GM12892 (cell line): ENCODE results near the gene ADAM15.

Source experiments
- DNase-seq: peaks from one replicate; pipeline ENCODE4 v3.0.0; 2011; ENCODE audit not compliant: insufficient read length
- FAIRE-seq: peaks from 2 replicates; lab custom pipeline; 2011; peaks lifted over from hg19 to GRCh38; lab: Jason Lieb, UNC
- POLR2A ChIP-seq: IDR thresholded peaks from 2 replicates; pipeline ENCODE4 v1.6.1; 2011; ENCODE audit warnings: low read depth, low read length, control low read depth
- POLR2AphosphoS5 ChIP-seq: IDR thresholded peaks from 2 replicates; pipeline ENCODE4 v1.6.1; 2011; ENCODE audit warnings: low read depth, low read length, control low read depth
- TAF1 ChIP-seq: IDR thresholded peaks from 2 replicates; pipeline ENCODE4 v1.6.1; 2011; ENCODE audit warnings: low read depth, mild to moderate bottlenecking, control low read depth, low read length, borderline replicate concordance

The ADAM15 gene

DNA sequence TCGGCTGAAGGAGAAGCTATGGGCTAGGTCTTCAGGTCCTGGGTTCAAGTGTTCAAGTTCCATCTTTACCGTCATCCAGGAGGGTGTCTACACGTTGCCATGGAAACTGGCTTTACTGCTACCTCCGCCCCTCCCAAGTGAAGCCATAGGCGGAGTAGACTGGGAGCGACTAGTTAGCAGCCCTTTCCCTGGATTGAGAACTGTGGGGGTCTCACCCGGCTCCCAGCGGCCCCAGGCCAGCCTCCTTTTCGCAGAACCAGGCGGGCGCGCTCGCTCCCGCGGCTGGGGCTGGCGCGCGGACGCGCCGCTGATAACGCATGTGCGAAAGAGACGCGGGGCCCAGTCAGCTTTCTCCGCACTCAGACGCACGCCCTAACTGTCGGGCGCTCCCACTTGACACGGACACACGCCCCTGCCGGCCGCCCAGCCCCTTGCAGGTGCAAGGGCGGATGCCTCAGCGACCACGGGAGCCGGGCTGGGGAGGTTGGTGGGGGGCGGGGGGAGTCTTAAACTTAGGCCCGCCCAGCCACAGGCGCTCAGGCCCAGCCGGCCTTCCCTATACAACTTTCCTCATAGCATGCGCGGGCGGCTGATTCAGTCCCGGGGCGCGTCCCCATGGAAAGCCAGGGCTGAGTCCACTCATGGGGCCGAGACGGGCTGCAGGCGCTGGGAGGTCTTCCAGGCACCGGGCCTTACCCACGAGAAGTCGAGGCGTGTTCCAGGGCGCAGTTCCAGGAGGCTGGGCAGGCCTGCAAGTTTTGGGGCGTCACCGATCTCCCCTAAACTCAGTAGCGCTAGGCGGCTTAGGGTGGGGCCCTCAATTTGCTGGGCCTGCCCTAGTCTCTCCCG, 19.8 kb downstream of the ADAM15 start:
- FAIRE-seq (peak; percentile 21), DNase-seq (peak; percentile 81)
- no peak for TF ChIP-seq POLR2A
- no peak for TF ChIP-seq POLR2AphosphoS5
- no peak for TF ChIP-seq TAF1

DNA sequence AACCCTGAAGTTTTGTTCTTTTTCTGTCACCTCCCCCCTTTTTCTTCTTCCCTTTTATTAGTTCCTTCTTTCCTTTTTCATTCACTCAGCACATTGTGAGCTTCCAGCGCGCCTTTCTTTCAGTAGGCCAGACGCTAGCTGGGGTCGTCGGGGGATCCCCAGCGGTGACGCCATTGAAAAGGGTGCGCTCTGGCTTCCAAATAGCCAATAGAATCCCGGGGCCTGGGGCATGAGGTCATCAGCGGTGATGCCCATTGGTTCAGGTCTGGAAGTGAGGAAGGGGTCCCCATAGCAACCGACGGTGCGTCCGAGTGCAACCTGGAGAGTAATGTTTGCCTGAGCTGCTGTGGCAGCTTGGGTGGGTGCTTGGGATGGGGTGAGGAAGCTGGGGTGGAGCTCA, 20.6 kb downstream of the ADAM15 start:
- no peak for FAIRE-seq

GRCh38 chr1:155072531-155073289, 21.6 kb downstream of the ADAM15 start:
- no peak for FAIRE-seq

More for the DNA sequence above, 20.6 kb downstream of the ADAM15 start:
- no peak for DNase-seq
- TF ChIP-seq TAF1 (no peak), POLR2AphosphoS5 (no peak), POLR2A (no peak)

DNA sequence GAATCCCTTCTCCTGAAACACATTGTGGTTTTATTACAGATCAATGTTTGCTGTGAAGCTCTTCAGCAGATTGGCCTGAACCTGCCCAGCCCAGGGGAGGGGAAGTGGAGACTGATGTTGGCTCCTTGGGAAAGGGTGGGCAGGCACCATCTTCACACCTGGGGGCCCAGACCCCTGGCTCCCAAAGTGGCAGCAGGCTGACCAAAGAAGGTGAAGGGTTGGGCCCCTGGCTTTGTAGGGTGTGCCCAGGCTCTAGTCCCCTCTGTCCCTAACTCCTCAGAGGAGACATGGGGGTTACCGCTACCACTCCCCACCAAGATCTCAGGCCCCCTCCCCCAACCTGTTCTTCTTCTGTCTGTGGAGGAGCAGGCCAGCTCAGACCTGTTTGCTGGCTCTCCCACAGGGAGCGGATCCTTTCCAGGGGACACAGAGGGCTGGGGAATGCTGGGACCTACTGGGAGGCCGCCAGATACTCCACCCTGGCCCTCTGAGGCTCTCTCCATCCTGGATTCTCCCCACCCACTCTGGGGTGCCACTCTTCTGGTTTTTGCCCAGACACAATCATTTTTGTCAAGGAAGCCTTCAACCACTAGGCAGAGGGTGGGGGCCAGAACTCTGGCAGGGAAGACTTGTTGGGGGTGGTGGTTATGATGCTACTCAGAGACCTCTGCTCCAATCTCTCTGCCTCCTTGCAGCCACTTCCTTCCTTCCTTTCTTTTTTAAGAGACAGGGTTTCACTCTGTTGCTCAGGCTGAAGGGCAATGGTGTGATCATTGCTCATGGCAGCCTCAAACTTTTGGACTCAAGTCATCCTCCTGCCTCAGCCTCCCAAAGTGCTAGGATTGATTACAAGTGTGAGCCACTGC, 22.5 kb downstream of the ADAM15 start:
- FAIRE-seq (no peak), DNase-seq (no peak)
- no peak for TF ChIP-seq TAF1

More at GRCh38 chr1:155072531-155073289, 21.6 kb downstream of the ADAM15 start:
- no peak for DNase-seq
- TF ChIP-seq TAF1, result no peak
- TF ChIP-seq POLR2AphosphoS5, result no peak
- TF ChIP-seq POLR2A, result no peak

- FAIRE-seq, result no peak
- no peak for TF ChIP-seq POLR2A
- no peak for TF ChIP-seq TAF1
- no peak for TF ChIP-seq POLR2AphosphoS5
- DNase-seq, result no peak
Observed at GRCh38 chr1:155075535-155075934, 24.4 kb downstream of the ADAM15 start.

DNA sequence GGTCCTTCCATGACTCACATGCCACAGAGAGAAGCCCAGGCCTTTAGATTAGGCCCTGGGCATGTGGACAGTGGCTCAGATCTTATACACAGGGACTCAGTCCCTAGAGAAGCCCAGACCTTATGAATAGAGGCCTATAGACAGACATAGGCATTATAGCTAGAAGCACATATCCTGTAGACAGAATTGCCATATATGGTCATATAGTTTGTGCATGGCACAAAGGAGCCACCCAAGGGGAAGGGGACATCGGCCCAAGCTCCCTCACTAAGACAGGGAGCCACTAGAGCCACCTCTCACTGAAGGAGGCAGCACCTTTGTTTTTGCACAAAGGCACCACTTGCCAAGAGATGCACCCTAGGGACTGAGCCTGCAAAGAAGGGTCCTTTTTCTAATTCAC, 25.3 kb downstream of the ADAM15 start:
- no peak for DNase-seq
- no peak for TF ChIP-seq POLR2AphosphoS5
- no peak for TF ChIP-seq POLR2A
- no peak for TF ChIP-seq TAF1
- no peak for FAIRE-seq

GRCh38 chr1:155077346-155077745, 26.2 kb downstream of the ADAM15 start:
- FAIRE-seq, result no peak
- DNase-seq, result no peak

GRCh38 chr1:155077758-155078445, 26.8 kb downstream of the ADAM15 start:
- FAIRE-seq (no peak), DNase-seq (no peak)
- TF ChIP-seq TAF1 (no peak), POLR2AphosphoS5 (no peak), POLR2A (no peak)

More at GRCh38 chr1:155077346-155077745, 26.2 kb downstream of the ADAM15 start:
- TF ChIP-seq POLR2A (no peak), TAF1 (no peak), POLR2AphosphoS5 (no peak)

DNA sequence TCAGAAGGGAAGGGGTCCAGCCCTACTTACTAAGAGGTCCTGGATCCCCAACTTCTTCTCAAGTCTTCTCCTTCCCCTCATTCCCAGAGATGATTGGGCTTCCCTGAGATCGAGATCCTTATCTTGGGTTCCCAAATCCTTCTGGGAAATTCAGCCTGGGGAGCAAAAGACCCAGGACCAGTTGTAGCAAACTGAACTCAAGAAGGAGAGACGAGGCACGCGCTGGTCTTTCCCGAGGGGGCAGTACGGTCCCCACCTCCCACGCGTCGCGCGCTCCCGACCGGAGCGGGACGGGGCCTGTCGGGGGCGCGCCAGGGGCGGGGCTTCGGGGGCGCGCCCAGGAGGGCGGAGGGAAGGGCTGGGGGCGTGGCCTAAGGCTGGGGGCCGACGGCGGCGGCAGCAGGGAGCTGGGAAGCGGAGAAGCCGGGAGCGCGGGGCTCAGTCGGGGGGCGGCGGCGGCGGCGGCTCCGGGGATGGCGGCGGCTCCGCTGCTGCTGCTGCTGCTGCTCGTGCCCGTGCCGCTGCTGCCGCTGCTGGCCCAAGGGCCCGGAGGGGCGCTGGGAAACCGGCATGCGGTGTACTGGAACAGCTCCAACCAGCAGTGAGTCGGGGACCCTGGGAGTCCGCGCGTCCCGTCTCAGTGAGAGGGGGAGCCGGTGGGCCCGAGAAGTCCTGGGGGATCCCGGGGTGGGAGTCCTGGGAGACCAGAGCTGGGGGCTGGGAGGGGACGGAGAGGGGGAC, 27.5 kb downstream of the ADAM15 start, which contains the start of gene EFNA3:
TSS of gene EFNA3 (plus strand) at position 369 of the 741 bp plus-strand sequence. CDS start at position 474, 105 bp downstream.
- FAIRE-seq (peak; percentile 73), DNase-seq (peak; percentile 93)
- no peak for TF ChIP-seq POLR2A
- TF ChIP-seq TAF1, result no peak
- no peak for TF ChIP-seq POLR2AphosphoS5

DNA sequence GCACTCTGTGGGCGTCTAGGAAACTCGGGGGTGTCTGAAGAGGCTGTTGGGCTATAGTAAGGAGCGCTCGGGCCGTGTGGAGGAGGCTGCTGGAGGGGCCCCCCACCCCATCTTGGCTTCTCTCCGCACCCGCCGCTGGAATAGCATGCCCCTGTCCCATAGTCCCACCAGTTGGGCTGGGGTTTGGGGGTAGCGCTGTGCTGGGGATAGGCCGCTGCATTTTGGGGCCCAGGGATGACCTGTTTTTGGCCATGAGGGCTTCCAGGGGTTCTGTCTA, 28.0 kb downstream of the ADAM15 start:
- TF ChIP-seq TAF1, result no peak
- TF ChIP-seq POLR2A, result no peak
- no peak for FAIRE-seq
- no peak for DNase-seq
